GM18499 (cell line): ENCODE results near the gene RFX6.
"Not testable (repeated sequence)": the region's sequence is repeated elsewhere in the genome, so short reads cannot be mapped to it uniquely, and the experiment has no call there.

Source experiments
- ATAC-seq: cut with Tn5 transposase; IDR thresholded peaks from one replicate; pipeline ENCODE4 v1.9.1; 2021; ENCODE audit warnings: moderate number of reproducible peaks; ENCODE audit not compliant: insufficient read depth, unreplicated experiment

The RFX6 gene, protein sequence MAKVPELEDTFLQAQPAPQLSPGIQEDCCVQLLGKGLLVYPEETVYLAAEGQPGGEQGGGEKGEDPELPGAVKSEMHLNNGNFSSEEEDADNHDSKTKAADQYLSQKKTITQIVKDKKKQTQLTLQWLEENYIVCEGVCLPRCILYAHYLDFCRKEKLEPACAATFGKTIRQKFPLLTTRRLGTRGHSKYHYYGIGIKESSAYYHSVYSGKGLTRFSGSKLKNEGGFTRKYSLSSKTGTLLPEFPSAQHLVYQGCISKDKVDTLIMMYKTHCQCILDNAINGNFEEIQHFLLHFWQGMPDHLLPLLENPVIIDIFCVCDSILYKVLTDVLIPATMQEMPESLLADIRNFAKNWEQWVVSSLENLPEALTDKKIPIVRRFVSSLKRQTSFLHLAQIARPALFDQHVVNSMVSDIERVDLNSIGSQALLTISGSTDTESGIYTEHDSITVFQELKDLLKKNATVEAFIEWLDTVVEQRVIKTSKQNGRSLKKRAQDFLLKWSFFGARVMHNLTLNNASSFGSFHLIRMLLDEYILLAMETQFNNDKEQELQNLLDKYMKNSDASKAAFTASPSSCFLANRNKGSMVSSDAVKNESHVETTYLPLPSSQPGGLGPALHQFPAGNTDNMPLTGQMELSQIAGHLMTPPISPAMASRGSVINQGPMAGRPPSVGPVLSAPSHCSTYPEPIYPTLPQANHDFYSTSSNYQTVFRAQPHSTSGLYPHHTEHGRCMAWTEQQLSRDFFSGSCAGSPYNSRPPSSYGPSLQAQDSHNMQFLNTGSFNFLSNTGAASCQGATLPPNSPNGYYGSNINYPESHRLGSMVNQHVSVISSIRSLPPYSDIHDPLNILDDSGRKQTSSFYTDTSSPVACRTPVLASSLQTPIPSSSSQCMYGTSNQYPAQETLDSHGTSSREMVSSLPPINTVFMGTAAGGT

DNA sequence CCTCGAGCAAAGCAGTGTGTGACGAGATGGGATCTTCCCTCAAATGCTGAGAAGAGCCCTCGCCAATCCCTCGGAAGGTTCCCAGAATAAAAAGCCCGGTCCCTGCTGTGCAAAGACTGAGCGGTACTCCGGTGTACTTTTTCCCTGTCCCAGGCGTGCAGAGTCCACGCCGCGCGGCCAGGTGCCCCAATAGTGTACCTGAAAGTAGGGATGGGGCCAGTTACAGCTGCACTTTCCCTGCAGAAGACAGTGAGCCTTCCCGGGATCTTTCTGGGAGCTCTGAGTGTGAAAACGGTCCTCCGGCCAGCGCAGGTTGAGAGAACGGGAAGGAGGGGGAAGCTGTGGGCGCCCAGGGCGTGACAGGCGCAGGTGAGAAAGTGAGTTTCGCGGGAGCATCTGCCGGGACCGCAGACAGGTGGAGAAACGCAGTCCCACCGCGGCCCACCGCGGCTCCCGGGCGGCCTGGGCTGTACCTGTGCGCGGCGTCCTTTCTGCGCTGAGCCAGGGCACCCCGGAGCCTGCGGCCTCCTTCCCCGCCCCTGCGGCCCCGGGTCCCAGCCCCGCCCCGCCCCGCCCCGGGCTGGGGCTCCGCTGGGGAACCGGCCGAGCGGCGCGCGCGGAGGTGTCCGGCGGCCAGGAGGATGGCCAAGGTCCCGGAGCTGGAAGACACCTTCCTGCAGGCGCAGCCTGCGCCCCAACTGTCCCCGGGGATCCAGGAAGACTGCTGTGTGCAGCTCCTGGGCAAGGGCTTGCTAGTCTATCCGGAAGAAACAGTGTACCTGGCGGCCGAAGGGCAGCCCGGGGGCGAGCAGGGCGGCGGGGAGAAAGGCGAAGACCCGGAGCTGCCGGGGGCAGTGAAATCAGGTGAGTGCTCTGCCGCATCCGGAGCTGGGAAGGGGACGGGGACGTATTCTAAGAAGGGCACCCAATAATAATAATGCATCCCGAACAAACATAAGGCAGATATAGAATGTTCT is at the start of gene RFX6:
TSS of gene RFX6 (plus strand) at position 608 of the 977 bp plus-strand sequence. CDS start at position 642, 34 bp downstream.
- no peak for ATAC-seq

DNA sequence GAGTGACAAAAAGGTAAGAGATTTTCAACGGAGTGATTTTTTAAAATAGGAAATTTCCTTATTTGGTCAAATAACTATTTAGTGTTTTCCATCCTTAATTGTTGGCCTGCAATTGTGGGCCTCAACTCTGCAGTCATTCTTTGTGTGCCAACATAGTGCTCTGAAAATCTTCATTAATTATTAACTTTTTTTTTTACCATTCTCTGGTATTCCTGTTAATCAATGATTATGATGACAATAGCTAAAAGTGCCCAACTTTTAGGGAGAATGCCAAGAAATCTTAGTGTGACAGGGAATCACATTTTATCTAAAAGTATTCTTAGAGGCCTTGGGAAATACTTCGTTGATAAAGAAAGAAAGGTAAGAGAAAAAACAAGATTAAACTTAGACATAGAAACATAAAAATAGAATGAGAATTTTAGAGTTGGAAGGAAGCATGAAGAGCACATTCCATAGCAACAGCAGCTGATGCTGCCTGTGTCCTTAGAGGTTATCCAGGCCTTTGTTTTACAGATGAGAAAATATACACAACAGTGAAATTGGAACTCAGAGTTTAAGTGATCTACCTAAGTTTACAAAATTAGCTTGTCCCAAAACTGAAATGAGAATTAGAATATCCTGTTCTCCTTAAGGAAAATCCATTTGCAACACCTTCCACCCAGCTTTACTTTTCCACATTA is 49.3 kb upstream of the RFX6 start:
- no peak for ATAC-seq

DNA sequence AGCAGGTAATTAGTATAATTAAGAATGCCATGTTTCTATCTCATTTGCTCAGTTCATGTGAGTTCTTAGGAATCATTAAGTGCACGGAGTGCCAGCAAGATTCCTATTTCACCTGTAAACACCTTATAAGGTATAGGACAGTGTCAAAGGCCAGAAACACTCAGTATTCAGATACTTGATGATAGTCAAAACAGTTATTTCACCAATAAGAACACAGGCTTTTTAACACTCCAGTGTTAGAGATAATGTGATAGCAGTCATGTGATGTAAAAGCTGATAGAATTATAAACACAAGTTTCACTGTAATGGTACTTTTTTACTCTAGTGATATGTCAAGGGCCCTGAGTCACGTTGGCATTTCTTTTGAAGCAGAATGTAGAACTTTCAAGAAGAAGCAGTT is 48.1 kb upstream of the RFX6 start, which contains the start of gene GPRC6A:
TSS of gene GPRC6A (minus strand) at position 101 of the 400 bp plus-strand sequence. CDS start at position 31, 70 bp downstream.
- ATAC-seq: no peak

DNA sequence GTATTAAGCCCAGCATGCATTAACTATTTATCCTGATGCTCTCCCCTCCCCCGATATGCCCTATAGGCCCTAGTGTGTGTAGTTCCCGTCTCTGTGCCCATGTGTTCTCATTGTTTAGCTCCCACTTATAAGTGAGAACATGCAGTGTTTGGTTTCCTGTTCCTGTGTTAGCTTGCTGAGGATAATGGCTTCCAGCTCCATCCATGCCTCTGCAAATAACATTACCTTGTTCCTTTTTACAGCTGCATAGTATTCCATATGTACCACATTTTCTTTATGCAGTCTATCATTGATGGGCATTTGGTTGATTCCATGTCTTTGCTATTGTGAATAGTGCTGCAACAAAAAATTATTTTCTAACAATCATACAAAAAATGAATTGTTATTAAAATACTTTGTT is 42.5 kb upstream of the RFX6 start:
- ATAC-seq: not testable (repeated sequence)

DNA sequence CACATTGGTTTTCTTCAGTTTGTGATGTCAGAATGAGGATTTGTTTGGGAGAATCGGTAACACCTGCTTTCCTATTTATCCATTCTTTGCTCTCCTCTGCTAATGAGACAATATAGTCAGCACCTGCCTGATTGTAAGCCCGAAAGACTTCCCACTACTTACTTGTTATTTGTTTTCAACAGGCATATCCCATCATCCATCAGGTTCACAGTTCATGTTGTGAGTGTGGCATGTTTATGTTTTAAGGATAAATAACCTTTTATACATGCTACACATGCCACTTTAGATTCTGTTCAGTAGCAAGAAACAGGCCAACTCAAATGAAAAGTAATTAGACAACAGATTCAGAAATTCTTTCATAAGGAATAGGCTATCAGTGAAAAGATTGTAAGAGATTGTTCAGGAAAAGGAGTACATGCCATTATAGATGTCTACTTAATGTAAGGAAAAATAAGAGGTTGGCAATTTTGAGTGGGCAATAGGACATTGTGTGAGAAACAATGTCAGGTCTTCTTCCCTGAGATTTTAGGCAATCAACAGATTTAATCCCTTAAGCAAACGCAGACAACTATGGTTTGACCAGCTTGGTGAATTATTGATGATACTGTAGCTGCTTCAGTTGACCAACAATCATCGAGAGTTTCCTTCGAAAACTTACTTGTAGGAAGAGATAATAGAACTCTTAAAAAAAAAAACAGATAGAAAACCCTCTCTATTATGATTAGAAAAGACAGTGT is 40.3 kb upstream of the RFX6 start:
- ATAC-seq: no peak

DNA sequence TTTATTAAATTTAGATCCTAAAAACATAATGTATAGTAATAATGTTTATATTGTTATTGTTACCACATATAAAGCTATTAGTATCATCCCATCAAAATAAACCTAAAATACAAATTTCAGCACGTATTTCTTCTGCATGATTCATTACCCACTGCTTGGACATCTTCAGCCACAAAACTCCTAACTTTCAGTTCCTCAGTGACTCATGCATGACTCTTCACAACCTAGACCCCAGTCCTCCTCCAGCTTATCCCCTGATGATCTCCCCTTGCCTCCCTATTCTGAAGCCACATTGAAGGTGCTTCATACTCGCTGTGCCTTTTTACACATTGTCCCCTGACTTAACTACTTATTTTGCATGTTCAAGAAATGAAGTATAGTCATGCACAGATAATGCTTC is 37.0 kb upstream of the RFX6 start:
- no peak for ATAC-seq

DNA sequence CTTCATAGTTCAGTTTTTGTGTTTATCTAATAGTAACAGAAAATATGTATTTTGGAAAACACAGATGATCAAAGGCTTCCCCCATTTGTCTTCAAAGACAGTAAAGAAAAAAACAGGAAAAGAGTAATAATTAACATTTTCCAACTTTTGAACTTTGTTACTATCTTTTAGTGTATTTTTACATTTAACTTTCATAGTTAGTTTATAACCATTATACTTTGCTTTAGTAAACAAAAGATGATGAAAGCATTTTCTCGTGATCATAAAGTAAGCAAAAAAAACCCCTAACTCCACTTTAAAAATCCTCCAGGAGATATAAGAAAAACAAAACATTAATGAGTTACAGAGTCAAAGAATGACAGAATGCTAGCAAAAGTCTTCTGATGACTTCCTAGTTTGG is 34.6 kb upstream of the RFX6 start:
- ATAC-seq: no peak

DNA sequence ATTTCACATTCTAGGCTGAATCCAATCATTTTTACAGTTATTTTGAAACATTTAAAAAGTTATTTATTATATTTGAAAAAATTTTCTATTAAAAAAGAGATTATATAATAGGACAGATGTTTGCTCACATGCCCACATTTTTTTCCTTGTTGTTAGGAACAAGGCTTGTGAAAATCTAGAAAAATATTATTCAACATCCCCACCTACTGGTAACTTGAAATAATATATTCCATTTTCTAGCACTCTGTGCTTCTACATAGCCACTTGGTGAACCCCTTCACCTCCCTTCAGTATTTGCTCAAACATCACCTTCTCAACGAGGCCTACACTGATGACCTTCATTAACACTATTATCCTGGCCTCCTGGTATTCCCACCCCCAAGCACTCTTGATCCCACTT is 29.8 kb upstream of the RFX6 start:
- ATAC-seq: peak; percentile 62

DNA sequence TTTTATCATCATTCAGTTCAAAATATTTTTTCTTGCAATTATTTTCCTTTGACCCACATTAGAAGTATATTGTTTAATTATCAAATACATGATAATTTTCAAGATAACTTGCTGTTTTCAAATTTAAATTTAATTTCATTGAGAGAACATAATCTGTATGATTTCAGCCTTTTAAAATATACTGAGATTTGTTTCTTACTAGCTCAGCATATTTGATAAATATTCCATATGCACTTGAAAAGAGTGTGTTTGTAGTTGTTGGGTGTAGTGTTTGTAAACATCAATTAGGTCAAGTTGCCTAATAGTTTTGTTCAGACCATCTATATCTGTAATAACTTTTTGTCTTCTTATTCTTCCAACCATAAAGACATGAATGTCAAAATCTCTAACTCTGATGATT is 19.0 kb upstream of the RFX6 start:
- ATAC-seq: no peak

DNA sequence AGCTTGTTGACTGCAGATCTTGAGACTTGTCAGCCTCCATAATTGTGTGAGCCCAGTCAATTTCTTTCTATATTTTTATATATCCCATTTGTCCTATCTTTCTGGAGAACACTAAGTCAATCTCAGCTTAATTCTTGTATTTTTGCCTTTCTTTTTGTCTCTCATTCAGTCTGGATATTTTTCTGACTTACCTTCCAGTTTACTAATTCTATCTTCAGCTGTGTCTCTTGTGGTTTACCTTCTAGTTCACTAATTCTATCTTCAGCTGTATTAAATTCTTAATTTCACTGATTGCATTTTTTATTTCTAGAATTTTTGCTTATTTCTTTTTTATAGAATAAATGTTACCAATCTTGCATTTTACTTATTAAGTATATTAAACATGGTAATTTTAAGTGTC is 17.8 kb upstream of the RFX6 start:
- no peak for ATAC-seq

DNA sequence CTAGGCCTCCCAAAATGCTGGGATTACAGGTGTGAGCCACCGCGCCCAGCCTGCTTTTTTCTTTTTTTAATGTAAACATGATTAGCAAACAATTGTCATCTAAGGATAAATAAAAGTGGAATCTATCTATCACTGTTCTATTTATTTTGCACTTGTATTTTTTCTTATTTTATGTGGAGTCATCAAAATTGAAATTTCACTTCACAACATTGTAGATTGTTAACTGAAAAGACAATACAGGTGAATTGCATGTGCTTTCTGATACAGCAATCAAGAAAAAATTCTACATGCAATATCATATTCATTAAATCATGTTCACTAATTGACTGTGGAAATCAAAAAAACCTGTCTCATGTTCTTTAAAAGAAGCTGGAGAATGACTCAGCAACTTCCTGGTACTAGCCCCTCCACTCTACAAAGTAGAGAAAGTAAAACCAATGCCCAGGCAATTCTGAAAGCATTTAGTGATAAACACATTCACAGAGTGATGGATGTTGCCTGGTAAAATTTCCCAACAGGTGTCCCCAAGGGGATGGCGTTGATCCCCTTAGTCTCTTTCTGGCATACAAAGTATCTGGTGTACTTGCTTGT is 10.7 kb upstream of the RFX6 start:
- no peak for ATAC-seq

DNA sequence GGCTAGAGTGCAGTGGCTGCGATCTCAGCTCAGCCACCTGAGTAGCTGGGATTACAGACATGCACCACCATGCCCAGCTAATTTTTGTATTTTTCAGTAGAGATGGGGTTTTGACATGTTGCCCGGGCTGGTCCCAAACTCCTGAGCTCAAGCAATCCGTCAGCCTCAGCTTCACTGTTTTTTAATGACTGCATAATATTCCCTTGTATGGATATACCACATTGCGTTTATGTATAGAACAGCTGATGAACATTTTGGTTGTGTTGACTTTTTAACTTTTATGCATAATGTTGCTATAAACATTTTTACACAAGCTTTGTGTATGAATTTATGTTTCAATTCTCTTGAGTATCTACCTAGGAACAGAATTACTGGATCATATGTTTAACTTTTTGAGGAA is 4.3 kb upstream of the RFX6 start:
- ATAC-seq: no peak

DNA sequence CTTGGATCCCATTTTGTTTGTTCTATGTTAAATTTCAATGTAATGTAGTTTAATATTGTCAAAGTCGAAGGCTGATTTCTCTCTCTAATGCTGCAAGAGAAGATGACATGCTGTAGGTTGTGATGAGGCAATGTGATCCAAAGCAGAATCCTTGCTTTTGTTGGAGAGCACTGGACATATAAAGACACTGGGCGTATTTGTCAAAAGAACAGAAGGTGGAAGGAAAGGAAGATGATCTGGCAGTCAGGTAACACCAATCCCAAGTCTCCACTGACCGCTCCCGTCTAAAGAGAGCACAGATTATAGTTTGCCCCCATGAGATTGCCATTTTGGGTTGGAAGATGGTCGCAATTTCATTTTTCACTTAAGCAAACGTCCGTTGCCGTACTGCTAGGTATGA is 935 bp upstream of the RFX6 start:
- ATAC-seq: no peak

DNA sequence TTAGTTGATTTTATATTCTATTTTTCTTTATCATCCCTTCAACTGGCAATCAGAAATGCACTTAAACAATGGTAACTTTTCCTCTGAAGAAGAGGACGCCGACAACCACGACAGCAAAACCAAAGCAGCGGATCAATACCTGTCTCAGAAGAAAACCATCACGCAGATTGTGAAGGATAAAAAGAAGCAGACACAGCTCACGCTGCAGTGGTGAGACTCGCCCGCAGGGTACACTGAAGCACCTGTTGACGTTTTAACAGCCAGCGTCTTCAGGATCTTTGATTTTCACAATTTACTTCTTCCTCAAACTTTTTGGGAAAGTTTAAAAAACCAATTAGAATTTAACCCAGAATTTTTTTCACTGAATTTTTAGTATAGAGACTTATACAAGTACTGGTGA is 701 bp downstream of the RFX6 start:
- ATAC-seq: no peak

DNA sequence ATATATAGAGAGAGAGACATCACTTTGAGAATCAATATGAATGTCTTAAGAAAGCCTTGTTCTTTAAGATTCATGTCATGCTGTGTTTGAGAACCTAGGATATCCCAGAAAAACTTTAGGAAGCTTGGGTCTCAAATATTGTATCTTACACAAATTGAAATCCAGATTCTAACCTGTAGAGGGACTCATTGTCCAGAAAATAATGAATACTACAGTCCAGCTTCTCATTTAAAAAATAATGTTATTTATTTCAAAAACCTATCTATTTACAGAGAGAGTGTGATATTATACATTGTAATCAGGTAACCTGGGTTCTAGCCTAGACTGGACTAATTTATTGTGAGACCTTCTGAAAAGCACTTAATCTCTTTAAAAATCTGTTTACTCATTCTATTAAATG is 4.2 kb downstream of the RFX6 start:
- no peak for ATAC-seq

DNA sequence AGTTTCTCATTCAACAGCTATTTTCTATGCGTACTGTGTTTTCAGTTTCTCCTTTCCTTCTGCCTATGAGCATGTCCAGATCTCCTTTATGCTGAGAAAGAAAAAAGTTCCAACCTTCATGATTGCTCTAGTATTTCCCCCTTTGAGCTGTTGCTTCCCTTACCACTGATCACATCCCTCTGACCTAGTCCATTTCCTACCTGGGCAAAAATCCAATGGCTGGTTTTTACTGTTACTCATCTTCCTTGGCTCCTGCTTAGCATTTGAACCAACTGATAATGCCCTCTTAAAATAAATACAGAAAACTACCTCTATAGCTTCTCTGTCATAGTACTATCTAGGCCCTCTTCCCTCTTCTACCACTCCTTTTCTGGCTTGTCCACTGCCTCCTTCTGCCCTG is 6.0 kb downstream of the RFX6 start:
- ATAC-seq: no peak

DNA sequence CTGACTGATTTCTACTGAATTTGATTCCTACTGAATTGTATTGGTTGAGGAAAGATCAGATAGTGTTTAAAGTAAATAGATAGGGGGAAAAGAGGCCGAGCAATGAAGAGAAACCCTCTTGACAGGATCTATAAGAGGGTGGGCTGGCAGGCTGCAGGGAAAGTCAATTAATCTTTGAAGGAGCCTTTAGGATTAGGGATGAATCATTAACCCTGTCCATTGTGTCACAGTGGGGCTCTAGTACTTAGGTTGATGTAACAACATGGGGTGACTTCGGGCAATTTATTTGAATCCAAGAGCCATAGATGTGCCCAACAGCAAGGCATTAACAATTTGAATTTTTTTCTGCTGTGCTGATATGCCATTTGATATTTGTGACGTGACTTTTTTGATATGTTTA is 7.5 kb downstream of the RFX6 start:
- no peak for ATAC-seq

DNA sequence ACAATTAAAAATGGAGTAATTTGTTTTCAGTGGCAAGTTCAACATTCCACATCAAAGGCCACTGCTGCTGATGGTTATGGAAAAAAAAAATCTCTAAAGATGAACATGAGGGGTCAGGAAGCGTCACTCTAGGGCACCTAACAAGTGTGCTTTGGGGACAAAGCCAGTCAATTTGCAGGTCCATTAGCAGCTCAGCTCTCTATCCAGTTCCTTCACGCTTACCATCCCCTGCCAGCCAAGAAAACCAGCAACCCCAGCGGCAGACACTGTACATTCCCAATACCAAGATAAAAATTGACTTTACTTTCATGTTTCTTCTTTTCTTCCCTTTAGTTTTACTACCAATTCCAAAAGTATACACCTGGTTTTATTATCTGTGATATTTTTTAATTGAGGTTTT is 10.1 kb downstream of the RFX6 start:
- no peak for ATAC-seq

DNA sequence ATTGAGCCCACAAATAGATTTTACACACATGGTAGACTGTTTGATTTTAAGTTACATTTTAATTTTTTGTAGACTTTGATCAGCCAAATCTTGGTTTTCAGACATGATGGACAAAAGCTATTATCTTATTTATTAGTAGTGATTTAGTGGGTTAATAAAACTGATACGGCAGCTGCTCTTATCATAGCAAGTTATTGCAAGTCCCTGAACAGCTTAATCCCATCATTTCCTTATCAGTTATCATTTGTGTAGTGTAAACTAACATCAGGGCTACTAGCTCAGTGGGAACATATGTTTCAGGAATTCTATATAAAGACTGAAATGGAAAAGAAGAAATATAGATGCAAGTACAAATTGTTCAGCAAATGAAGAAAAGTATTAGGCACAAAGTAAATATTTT is 10.9 kb downstream of the RFX6 start:
- no peak for ATAC-seq
